ENCODE measurements around the gene PDF.
"Not testable (repeated sequence)": the region's sequence is repeated elsewhere in the genome, so short reads cannot be mapped to it uniquely, and the experiment has no call there.

The PDF gene

GRCh38 chr16:69316595-69317034 is 13.8 kb downstream of the PDF start:
- no peak for DNase-seq (ENCODE audit: low read depth)

GRCh38 chr16:69315486-69316311 is 14.7 kb downstream of the PDF start:
- DNase-seq (ENCODE audit: low read depth) = no peak

- no peak for DNase-seq (ENCODE audit: low read depth)
These were observed 15.9 kb downstream of the PDF start for GRCh38 chr16:69314534-69314933.

- no peak for DNase-seq (ENCODE audit: low read depth)
These were observed 16.9 kb downstream of the PDF start for GRCh38 chr16:69313469-69313868.

- no peak for DNase-seq (ENCODE audit: low read depth)
These were observed 18.6 kb downstream of the PDF start for GRCh38 chr16:69311533-69312387.

- peak; percentile 96 for DNase-seq (ENCODE audit: low read depth)
These were observed 19.5 kb downstream of the PDF start, which contains the start of gene VPS4A for GRCh38 chr16:69310653-69311532. VPS4A (plus strand) TSS chr16:69311350; CDS start chr16:69311512, 162 bp downstream.

GRCh38 chr16:69309316-69309715 is 21.1 kb downstream of the PDF start:
- no peak for DNase-seq (ENCODE audit: low read depth)

GRCh38 chr16:69307856-69308255 is 22.5 kb downstream of the PDF start:
- DNase-seq (ENCODE audit: low read depth) = no peak

- no peak for DNase-seq (ENCODE audit: low read depth)
These were observed 23.3 kb downstream of the PDF start for GRCh38 chr16:69307091-69307490.

- no peak for DNase-seq (ENCODE audit: low read depth)
These were observed 24.4 kb downstream of the PDF start for GRCh38 chr16:69306031-69306430.

GRCh38 chr16:69302301-69302700 is 28.1 kb downstream of the PDF start:
- no peak for DNase-seq (ENCODE audit: low read depth)

GRCh38 chr16:69301861-69302260 is 28.5 kb downstream of the PDF start:
- DNase-seq (ENCODE audit: low read depth) = no peak

GRCh38 chr16:69301187-69301586 is 29.2 kb downstream of the PDF start:
- no peak for DNase-seq (ENCODE audit: low read depth)

GRCh38 chr16:69298261-69298660 is 32.1 kb downstream of the PDF start:
- no peak for DNase-seq (ENCODE audit: low read depth)

GRCh38 chr16:69296771-69297170 is 33.6 kb downstream of the PDF start:
- DNase-seq (ENCODE audit: low read depth) = not testable (repeated sequence)

- DNase-seq (ENCODE audit: low read depth) = no peak
These were observed 36.3 kb downstream of the PDF start for GRCh38 chr16:69294051-69294450.

- DNase-seq (ENCODE audit: low read depth) = no peak
These were observed 37.0 kb downstream of the PDF start for GRCh38 chr16:69293401-69293800.

GRCh38 chr16:69291657-69292056 is 38.7 kb downstream of the PDF start:
- DNase-seq (ENCODE audit: low read depth) = not testable (repeated sequence)

- DNase-seq (ENCODE audit: low read depth) = peak; percentile 30
These were observed 43.3 kb downstream of the PDF start for GRCh38 chr16:69286941-69287713.

- no peak for DNase-seq (ENCODE audit: low read depth)
These were observed 45.1 kb downstream of the PDF start for GRCh38 chr16:69285240-69285639.

- no peak for DNase-seq (ENCODE audit: low read depth)
These were observed 46.5 kb downstream of the PDF start for GRCh38 chr16:69283851-69284250.
